Esophagus mucosa (tissue), 1 donor: ENCODE measurements around the gene TTC39C. TPM values are rescaled to one million over a fixed set of nuclear protein-coding genes. Genes with fewer than 3 reads are reported as not detected.
"Not testable (repeated sequence)": the region's sequence is repeated elsewhere in the genome, so short reads cannot be mapped to it uniquely, and the experiment has no call there.

ENCODE experiments used
- ATAC-seq: fragments of 200-7000 bp; cut with Tn5 transposase; one replicate; pipeline ENCODE4 v1.9.1; 2020
- total RNA-seq: library from RNA; stranded (reverse); gene quantifications from one replicate; pipeline ENCODE4 v1.2.4, GENCODE V29; 2023
- donor health status: DM: yes; HTN: yes; CAD: no.

TTC39C gene
- total RNA-seq, 1 donor from 2014 or later, result 24.6 TPM

DNA sequence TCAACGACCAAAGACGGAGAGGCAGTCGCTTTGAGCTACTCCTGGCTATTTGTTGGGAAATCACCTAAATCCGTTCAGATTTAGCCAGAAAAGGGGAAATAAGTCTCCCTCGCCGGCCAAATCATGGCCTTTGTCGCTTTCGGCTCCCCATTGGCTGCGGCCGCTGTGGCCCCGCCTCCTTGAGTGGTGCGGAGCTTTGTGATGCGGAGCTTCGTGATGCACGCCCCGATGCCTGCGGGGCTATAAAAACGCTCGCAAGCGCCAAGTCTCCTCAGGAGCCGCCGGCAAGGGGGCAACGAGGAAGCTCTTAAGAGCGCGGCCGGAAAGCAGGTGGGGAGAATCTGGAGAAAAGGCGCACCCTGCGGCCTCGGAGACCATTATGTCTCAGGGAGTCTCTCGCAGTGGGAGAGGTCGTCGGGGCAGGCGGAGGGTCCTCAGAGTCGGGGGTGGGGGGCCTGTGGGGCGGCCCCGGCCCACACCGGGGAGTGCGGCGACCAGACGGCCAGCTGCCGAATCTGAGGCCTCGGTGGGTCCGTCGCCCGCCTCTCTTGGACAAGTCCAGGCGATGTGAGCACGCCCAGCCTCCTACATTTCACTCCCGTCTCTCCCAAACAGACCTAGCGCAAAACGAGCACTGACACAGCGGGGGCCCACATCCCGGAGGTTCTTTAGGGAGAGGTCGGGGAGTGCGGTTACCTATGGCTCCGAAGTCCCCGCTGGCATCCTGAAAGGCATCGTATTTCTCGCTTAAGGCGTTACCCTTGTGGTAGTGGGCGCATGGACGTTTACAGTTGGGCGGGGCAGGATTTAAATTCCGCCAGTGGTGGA lies 124.4 kb downstream of the TTC39C start, which contains the start of gene CABYR:
Gene CABYR, plus strand, starts transcription at position 274 of the 828 bp plus-strand sequence. CDS start 4,053 bp downstream, outside the sequence.
- ATAC-seq, result peak; percentile 84

DNA sequence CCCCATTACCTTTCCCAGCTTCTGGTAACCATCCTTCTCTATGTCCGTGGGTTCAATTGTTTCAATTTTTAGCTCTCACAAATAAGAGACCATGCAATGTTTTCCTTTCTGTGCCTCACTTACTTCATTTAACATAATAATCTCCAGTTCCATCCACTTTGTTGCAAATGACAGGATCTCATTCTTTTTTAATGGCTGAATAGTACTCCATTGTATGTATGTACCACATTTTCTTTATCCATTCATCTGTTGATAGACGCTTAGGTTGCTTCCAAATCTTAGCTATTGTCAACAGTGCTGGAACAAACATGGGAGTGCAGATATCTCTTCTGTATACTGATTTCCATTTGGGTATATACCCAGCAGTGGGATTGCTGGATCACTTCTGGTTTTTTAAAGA lies 126.1 kb downstream of the TTC39C start:
- ATAC-seq, result no peak

DNA sequence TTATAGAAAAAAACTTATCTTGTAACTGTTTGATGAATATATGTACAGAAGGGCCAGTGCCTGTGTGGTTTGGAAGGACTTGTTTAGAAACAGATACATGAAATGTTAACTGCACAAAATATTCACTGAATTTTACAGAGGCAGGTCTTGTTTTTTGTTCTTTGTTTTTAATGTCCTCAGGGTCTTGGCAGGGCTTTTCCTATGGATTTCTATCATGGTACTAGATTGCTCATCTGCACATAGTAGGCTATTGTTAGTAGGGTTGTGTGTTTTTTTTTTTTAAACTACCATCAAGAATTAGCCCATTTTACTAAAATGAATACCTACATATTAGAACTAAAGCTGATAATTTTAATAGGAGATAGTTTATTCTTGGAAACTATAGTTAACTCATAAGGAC lies 127.8 kb downstream of the TTC39C start:
- ATAC-seq, result no peak

DNA sequence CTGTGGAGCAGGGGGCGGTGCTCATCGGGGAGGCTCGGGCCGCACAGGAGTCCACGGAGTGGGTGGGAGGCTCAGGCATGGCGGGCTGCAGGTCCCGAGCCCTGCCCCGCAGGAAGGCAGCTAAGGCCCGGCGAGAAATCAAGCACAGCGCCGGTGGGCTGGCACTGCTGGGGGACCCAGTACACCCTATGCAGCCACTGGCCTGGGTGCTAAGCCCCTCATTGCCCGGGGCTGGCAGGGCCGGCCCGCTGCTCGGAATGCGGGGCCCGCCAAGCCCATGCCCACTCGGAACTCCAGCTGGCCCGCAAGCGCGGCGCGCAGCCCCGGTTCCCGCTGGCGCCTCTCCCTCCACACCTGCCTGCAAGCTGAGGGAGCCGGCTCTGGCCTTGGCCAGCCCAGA lies 135.0 kb downstream of the TTC39C start:
- ATAC-seq, result not testable (repeated sequence)

DNA sequence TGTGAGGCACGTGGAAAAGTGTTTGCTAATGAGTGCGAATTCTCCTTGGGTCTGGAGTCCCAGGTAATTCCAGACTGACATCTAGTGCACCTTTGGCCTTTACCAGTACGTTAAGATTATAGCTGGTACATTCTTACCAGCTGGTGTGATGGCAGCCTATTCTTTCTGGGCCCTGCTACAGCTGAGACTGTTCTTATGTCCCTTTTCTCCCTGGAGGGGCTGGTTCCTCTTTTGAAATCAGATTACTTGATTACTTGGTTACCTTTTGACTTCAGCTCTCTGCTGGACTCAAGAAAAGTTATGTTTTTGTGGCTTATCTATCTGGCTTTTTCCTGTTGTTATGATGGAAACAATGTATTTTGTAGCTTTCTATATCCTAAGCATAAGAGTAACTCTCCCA lies 138.8 kb downstream of the TTC39C start:
- ATAC-seq, result no peak

DNA sequence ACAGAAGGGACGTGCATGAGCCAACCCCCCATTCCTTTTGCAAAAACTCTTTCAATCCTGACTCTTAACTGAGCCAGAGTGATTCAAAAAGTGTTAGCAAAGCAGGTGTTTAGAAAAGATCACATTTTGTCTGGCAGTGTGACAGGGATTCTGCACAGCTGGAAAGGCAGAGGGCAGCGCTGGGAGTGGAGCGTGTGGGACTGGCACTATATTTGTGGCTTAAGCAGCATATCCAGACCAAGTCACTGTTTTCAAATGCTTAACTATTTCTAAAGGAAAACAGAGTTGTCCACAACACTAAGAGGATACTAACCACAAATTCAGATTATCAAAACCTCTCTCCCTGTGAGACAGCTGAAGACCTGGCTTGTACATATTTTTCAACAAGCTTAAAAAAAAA lies 143.3 kb downstream of the TTC39C start:
- no peak for ATAC-seq

DNA sequence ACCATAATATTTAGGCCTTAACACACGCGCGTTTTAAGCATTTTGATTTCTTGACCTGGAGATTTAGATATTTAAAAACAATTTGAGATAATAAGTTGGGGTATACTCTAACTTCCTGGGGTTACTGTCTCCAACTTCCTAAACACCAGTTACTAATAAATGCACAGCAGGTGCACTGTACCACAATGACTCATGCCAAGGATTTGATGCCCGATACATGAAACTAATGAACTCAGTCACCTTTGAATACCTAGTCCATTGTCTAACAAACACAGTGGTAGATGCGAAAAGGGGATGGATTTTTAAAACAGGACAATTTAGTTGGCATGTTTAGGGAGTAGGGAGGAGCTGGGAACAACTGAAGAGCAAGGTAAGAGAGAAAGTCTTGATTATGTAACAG lies 145.5 kb downstream of the TTC39C start:
- peak; percentile 17 for ATAC-seq

DNA sequence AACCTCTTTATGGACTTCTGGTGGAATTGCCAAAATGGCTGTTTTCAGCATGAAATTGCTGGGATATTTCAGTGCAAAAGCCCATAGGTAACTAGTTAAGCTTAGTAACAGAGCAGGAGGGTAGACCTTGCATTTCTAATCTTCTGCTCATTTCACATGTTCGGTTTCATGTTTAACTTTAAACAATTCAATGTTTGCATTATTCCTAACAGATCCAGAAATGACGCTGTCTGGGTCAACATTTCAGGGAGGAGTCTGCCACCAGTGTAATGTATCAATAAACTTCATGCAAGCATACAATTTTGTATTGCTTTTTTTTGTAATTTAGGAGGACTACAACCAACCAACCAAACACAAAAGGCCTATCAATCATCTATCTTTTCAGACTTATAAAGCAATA lies 146.8 kb downstream of the TTC39C start:
- no peak for ATAC-seq

DNA sequence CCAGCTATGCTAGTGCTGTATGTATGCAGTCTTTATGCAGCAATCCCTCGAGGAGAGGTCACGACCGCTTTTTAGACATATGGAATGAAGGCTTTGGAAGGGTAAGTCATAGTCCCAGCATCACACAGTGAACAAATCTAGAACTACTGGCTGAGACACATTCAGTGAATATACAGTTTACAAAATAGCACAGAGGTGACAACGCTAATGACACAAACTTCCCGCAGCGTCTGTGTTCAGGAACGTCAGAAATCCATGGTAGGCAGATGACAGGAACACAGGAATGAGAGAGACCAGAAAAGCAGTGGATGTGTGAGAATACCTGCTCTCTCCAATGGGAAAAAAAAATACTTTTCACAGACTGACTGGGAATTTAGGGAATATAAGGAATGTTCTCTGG lies 153.9 kb downstream of the TTC39C start:
- ATAC-seq, result no peak

DNA sequence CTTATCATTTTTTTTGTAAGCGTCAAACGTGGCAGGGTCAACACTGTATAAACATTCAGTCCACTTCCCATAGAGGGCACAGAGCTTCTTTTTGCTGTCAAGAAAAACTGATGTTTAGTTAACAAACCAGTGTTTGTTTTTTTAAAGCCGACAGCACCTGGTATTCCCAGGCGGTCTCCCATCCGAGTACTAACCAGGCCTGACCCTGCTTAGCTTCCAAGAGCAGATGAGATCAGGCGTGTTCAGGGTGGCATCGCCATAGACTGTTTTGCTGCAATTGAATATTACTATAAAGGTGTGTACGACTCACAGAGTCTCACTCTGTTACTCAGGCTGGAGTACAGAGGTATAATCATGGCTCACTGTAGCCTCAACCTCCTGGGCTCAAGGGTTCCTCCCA lies 155.8 kb downstream of the TTC39C start:
- no peak for ATAC-seq

DNA sequence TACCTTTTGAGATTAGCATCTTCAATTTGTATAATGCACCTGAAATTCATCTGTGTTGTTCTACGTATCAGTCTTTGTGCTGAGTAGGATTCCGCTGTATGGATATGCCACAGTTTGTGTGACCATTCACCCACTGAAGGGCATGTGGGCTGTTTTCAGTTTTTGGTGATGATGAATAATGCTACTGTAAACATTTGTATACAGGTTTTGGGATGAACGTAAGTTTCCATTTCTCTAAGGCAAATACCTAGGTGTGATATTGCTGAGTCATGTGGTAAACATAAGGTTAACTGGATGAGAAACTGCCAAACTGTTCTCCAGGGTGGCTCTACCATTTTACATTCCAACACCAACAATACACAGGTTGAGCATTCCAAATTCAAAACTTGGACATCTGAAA lies 159.4 kb downstream of the TTC39C start:
- ATAC-seq, result no peak

DNA sequence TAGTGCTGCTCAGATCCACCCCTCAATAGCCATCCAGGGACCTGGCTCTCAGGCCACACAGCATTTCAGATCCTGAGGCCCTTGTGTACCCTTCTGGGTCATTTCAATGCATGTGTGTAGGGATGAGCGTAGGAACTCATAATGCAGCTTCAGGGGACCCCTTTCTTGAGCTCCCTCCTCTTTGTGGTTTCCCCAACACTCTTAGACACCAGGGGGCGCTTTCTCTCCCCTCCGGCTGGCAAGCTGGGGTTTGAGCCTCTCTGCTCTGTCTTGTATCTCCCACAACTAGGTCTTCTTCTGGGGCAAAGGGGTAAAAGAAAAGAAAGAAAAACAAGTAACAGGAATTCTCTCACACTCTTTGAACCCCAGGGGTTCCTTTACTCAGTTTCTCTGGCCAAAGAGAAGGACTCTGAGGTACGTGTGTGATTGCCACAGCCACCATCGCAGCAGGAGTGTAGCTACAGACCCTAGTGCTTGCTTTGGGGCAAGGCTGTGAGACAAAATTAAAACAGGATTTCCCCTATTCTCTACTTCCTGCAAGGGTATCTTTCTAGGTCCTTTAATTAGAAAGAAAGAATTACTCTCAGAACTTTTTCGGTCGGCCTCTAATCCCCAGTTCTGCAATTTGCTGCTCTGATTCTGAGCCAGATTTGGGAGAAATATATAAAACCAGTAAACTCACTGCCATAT lies 162.3 kb downstream of the TTC39C start:
- peak; percentile 43 for ATAC-seq

DNA sequence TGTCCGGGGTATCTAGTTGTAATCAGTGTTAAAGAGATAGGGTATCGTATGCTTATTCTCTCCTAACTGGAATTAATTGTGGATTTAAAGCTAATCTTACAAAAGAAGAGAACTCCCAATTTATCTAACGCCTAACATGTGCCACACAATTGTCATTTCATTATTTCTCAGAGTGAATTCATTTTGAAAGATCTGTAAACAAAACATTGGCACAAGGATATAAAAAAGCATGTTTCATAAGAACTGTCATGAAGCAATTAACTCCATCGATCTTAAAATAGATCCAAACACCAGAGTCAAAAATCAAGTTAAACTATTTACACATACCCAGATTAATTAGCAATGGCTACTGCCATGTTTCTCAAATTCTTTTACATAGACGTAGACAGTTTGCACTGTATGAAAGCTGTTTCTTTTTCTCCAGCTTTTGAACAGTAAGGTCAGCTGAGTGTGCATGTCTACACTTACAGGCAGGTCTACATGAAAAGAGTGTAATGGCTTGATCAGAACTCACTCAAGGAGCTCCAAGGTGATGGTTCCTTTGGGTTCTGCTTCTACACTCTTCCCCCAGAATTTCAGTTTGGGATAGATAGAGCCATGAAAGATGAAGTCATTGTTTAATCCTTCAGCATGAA lies 163.1 kb downstream of the TTC39C start:
- no peak for ATAC-seq

DNA sequence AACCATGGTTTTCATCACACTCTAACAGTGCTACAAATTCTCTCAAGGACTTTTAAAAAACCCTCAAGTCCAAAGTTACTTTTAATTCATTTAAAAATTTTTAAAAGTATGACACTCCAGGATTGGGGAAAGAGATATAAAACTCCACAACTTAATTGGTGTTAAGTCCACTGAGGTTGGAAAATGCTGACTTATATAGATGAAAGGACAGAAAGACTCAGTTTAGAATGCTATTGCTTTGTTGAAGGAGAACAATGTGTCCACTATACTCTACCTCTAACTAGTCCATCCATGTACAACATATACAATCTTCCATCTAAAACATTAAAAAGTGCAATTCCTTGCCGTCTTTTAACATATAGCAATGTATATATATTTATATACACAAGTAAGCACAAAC lies 165.5 kb downstream of the TTC39C start:
- ATAC-seq, result no peak

DNA sequence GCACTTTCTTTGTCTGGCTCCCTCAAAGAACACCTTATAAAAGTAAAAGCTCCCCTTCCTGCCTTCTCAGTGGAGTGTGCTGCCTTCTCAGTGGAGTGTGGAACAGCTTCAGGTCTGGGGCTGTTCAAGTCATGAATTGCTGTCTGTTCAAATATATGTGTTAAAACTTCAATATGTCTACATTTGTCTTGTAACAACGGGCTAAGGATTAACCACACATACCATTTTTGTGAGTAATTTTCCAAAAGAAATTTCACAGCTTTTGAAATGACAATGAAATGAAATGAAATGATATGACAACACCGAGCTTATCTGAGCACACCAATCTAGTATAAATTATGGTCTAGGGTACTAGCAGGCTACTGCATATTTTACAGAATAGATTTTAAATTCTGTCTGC lies 167.3 kb downstream of the TTC39C start:
- no peak for ATAC-seq

Other genes with a start within 250 kb of the TTC39C start
- gene CABYR, start 124.3 kb downstream of the TTC39C start, total RNA-seq, result 1.4 TPM